ENCODE measurements around the gene SF3A1. TPM values are rescaled to one million over a fixed set of nuclear protein-coding genes. Genes with fewer than 3 reads are reported as not detected.
A peak's percentile ranks its signal among the peaks of the same experiment; 100 is the strongest.

SF3A1 gene
- total and polyA plus RNA-seq, 2 of the 13 experiments (the other 11 are each of a cell fraction or from before 2014, with no cell fraction given), result 10.0 to 22.0 TPM

GRCh38 chr22:30286813-30287647 is 69.7 kb downstream of the SF3A1 start (continued):
- TF ChIP-seq HMGXB4 (CRISPR knock-in tag; IDR thresholded peaks at IDR 0.05; ENCODE audit: borderline replicate concordance in 1 of 2, low read depth in 1 of 2) (peak in 1 of 2 experiments; percentile 60; a peak in 1 of 4 replicates), SYNCRIP (IDR thresholded peaks at IDR 0.05; ENCODE audit: insufficient read depth, low read depth, low read length) (no peak), TGIF2 (CRISPR knock-in tag; IDR thresholded peaks at IDR 0.05) (no peak), NKX3-1 (CRISPR knock-in tag; IDR thresholded peaks at IDR 0.05) (no peak), ZNF264 (CRISPR knock-in tag; IDR thresholded peaks at IDR 0.05) (no peak), ZNF570 (CRISPR knock-in tag; IDR thresholded peaks at IDR 0.05; ENCODE audit: borderline replicate concordance) (no peak), CAMTA2 (CRISPR knock-in tag; IDR thresholded peaks at IDR 0.05; ENCODE audit: borderline replicate concordance) (no peak), ZNF597 (CRISPR knock-in tag; IDR thresholded peaks at IDR 0.05) (no peak), CTCF (CRISPR knock-in tag; IDR thresholded peaks at IDR 0.05) (peak; percentile 93), ZNF704 (CRISPR knock-in tag; IDR thresholded peaks at IDR 0.05; ENCODE audit: borderline replicate concordance) (no peak), SRSF1 (optimal IDR thresholded peaks at IDR 0.05; ENCODE audit: low read depth, low read length) (no peak), ZNF607 (CRISPR knock-in tag; IDR thresholded peaks at IDR 0.05; ENCODE audit: borderline replicate concordance) (no peak), ELF4 (CRISPR knock-in tag; IDR thresholded peaks at IDR 0.05; ENCODE audit: borderline replicate concordance) (no peak), POGK (CRISPR knock-in tag; conservative IDR thresholded peaks at IDR 0.05) (no peak), STAG1 (CRISPR knock-in tag; IDR thresholded peaks at IDR 0.05) (peak; percentile 86), ZBTB34 (CRISPR knock-in tag; IDR thresholded peaks at IDR 0.05) (0 out of 2 replicates have a peak, but pooled peaks have one; percentile 47), ZFY (CRISPR knock-in tag; IDR thresholded peaks at IDR 0.05) (peak; percentile 45; the same call in 1 of the 2 replicates), SRY (CRISPR knock-in tag; IDR thresholded peaks at IDR 0.05) (no peak), NCOA2 (CRISPR knock-in tag; IDR thresholded peaks at IDR 0.05) (0 out of 2 replicates have a peak, but pooled peaks have one; percentile 16)
